ENCODE results near the gene ARHGEF7. TPM values are rescaled to one million over a fixed set of nuclear protein-coding genes. Genes with fewer than 3 reads are reported as not detected.

Gene ARHGEF7
- total RNA-seq, 3 donors from 2014 or later: 55.3 to 82.5 (median 62.6) TPM

GRCh38 chr13:111319521-111319920, 204.4 kb downstream of the ARHGEF7 start:
- DNase-seq (no peak), ATAC-seq (no peak)
- TF ChIP-seq CTCF (IDR thresholded peaks at IDR 0.05): no peak
- Histone ChIP-seq H3K9me3 (no peaks in the 10 kb centered on the region), H3K4me3 (no peak overlapping the region), H3K4me1 (ENCODE audit: low read depth) (no peaks in the 10 kb centered on the region), H3K36me3 (ENCODE audit: low read depth) (no peaks in the 10 kb centered on the region)
- intact Hi-C loops (cut with DNase I, micrococcal nuclease): no loop called here

DNA sequence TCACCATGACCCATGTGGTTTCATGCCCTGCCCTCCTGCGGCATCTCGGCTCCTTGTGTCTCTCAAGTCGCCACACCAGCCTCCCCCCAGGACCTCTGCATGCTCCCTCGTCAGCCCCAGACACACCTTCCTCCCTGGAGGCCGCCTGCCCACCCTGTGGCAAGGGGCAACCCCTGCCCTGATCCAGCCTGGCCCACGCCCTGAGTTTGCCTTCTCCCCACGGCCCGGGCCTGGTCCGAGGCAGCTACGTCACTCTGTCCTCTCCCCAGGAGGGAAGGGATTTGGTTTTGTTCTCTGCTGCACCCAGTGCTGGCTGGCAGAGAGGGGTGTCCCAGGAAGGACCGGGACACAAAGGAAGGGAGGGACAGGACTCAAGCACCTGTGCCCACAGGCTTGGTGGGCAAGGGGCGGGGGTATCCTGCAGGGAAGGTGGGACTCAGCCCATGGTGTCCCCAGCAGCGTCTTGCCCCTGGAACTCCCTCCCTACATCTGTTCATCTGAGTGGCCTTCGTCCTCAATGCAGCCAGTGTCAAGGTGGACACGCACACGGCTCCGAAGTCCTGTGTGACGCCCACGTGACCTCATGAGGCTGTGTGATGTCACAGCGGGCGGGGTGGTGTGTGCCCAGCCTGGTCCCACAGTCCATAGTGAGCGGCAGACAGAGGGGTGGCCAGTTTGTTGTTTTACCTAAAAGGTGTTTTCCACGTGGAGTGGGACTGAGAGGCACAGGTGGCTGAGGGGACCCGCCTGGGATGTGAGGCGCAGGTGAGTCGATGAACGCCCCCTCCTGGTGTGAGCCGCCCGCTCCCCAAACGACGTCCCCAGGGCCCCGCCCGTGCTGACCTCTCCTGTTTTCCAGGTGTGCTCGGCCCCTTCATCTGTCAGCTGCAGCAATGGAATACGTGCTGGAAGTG, 205.1 kb downstream of the ARHGEF7 start, which contains the start of gene TEX29:
Gene TEX29 (plus strand): TSS at position 645 of the 914 bp plus-strand sequence. CDS start 249 bp downstream, at position 894.
- no peak for DNase-seq
- Histone ChIP-seq H3K4me1 (ENCODE audit: low read depth) (no peaks in the 10 kb centered on the region), H3K4me3 (no peak within 1 kb of the TSS), H3K9me3 (no peaks in the 10 kb centered on the region), H3K36me3 (ENCODE audit: low read depth) (no peaks in the 10 kb centered on the region)
- intact Hi-C loops (cut with DNase I, micrococcal nuclease): no loop called here
- ATAC-seq: no peak
- no peak for TF ChIP-seq CTCF (IDR thresholded peaks at IDR 0.05)

GRCh38 chr13:111322001-111322915, 207.1 kb downstream of the ARHGEF7 start:
- Histone ChIP-seq H3K9me3 (no peaks in the 10 kb centered on the region), H3K4me1 (ENCODE audit: low read depth) (no peaks in the 10 kb centered on the region), H3K36me3 (ENCODE audit: low read depth) (no peaks in the 10 kb centered on the region), H3K4me3 (no peak overlapping the region)
- no peak for TF ChIP-seq CTCF (IDR thresholded peaks at IDR 0.05)
- intact Hi-C loops (cut with DNase I, micrococcal nuclease): no loop called here
- ATAC-seq: no peak
- no peak for DNase-seq

DNA sequence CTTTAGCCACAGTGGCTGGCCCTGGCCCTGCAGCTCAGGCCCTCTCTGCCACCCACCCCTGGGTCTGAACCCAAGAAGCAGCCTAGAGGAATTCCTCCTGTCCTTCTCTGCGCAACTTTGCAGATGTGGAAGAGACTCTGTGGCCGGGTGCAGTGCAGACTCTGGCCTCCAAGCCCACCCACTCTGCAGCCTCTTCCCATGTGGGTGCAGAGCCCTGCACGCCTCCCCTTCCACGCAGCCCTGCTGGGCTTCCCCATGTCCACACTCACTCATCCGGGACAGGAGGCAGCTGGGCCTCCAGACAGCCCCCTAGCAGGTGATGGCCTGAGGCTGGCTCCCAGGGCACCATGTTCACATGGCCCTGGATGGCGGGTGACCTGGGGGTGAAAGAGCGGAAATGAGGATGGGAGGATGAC, 207.8 kb downstream of the ARHGEF7 start:
- H3K9me3 ChIP-seq: no peaks in the 10 kb centered on the region
- no peaks in the 10 kb centered on the region for H3K36me3 ChIP-seq (ENCODE audit: low read depth)
- no peaks in the 10 kb centered on the region for H3K4me1 ChIP-seq (ENCODE audit: low read depth)
- TF ChIP-seq CTCF (IDR thresholded peaks at IDR 0.05): no peak
- no peak overlapping the region for H3K4me3 ChIP-seq
- ATAC-seq: no peak
- intact Hi-C loops (cut with DNase I, micrococcal nuclease): no loop called here
- DNase-seq: no peak

DNA sequence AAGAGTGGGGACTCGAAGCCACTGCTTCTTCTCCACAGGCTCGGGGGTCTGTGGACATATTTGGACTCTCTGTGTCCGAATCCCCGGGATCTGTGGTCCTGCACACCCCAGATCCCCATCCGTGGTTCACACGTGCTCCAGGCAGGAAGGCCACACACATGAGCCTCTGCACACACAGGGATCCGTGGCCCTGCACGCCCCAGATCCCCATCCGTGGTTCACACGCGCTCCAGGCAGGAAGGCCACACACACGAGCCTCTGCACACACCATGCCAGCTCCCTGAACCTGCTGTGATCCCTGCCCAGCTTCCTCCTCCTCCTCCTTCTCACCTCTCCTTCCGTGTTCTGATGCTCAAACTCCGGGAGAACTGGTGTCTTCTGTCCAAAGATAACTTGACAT, 208.4 kb downstream of the ARHGEF7 start:
- TF ChIP-seq CTCF (IDR thresholded peaks at IDR 0.05): no peak
- H3K9me3 ChIP-seq: no peaks in the 10 kb centered on the region
- ATAC-seq (no peak), DNase-seq (no peak)
- no peak overlapping the region for H3K4me3 ChIP-seq
- intact Hi-C loops (cut with DNase I, micrococcal nuclease): no loop called here
- no peaks in the 10 kb centered on the region for H3K4me1 ChIP-seq (ENCODE audit: low read depth)
- H3K36me3 ChIP-seq (ENCODE audit: low read depth): no peaks in the 10 kb centered on the region

Data from mucosa of descending colon (tissue), 3 donors.